Lung (tissue), 12 donors: ENCODE measurements around the gene CNTROB. TPM values are rescaled to one million over a fixed set of nuclear protein-coding genes. Genes with fewer than 3 reads are reported as not detected.
A peak's percentile ranks its signal among the peaks of the same experiment; 100 is the strongest.
"Not testable (repeated sequence)": the region's sequence is repeated elsewhere in the genome, so short reads cannot be mapped to it uniquely, and the experiment has no call there.

ENCODE experiments used
- ATAC-seq: fragments of 200-7000 bp; cut with Tn5 transposase; one replicate; pipeline ENCODE4 v1.9.1; 2020; ENCODE audit warnings: moderate number of reproducible peaks; ENCODE audit not compliant: insufficient read depth, low FRiP score
- DNase-seq, 3 donors: peaks; one replicate each; pipeline ENCODE4 v3.0.0-alpha.2; 2013 to 2017
- H3K27ac ChIP-seq, 2 donors: one replicate each; pipeline ENCODE4 v1.5.1; 2013; ENCODE audit warnings: mild to moderate bottlenecking in 2 of 2, moderate library complexity in 2 of 2, control low read depth in 1 of 2, inconsistent platforms in 1 of 2, low read depth in 1 of 2, low read length in 1 of 2
- H3K27me3 ChIP-seq, 3 donors: one replicate each; pipeline ENCODE4 v1.5.1; 2013; ENCODE audit warnings: low read length in 2 of 3; ENCODE audit not compliant: control insufficient read depth in 3 of 3, insufficient read depth in 3 of 3
- H3K36me3 ChIP-seq, 4 donors: one replicate each; pipeline ENCODE4 v1.5.1; 2013; ENCODE audit warnings: low read length in 4 of 4, mild to moderate bottlenecking in 1 of 4, moderate library complexity in 1 of 4; ENCODE audit not compliant: control insufficient read depth in 4 of 4, insufficient read depth in 4 of 4
- H3K4me1 ChIP-seq, 5 donors: one replicate each; pipeline ENCODE4 v1.5.1; 2013; ENCODE audit warnings: low read length in 5 of 5, mild to moderate bottlenecking in 2 of 5, moderate library complexity in 1 of 5; ENCODE audit not compliant: control insufficient read depth in 5 of 5, insufficient read depth in 5 of 5
- H3K4me3 ChIP-seq: one replicate; pipeline ENCODE4 v1.5.1; 2013; ENCODE audit warnings: mild to moderate bottlenecking, control low read depth, moderate library complexity
- H3K9ac ChIP-seq, 2 donors: one replicate each; pipeline ENCODE4 v1.5.1; 2013; ENCODE audit warnings: low read length in 2 of 2, control low read depth in 1 of 2; ENCODE audit not compliant: insufficient read depth in 1 of 2
- H3K9me3 ChIP-seq, 4 donors: one replicate each; pipeline ENCODE4 v1.5.1; 2013; ENCODE audit warnings: low read length in 3 of 4, mild to moderate bottlenecking in 1 of 4, moderate library complexity in 1 of 4; ENCODE audit not compliant: control insufficient read depth in 4 of 4, insufficient read depth in 3 of 4
- CTCF ChIP-seq: IDR thresholded peaks from 2 replicates; pipeline ENCODE4 v1.5.1; 2012; ENCODE audit warnings: mild to moderate bottlenecking; ENCODE audit errors: control extremely low read depth, extremely low read depth
- WGBS, 2 donors: extraction: QIAGEN DNeasy Blood & Tissue Kit; methylation state at CpG; one replicate each; pipeline ENCODE4 v1.1.7; 2013; 5-methylcytosine and 5-hydroxymethylcytosine counted together
- polyA plus RNA-seq, 2 donors: library from polyadenylated mRNA; stranded (reverse); fragments of 200-250 nt; gene quantifications; one replicate each; pipeline ENCODE4 v1.2.1, GENCODE V29; 2013
- total RNA-seq, 2 donors: library from RNA; depleted of rRNA in 1 of 2; stranded (reverse); fragments of >200 nt in 1 of 2; gene quantifications; one replicate each; pipeline ENCODE4 v1.2.1, GENCODE V29; 2014 to 2021
- donor health status: control.
- donor health status: control.
- donor health status: Bipolar disorder and iron deficiency.
- donor health status: healthy.
- donor health status: DM: yes; HTN: yes; CAD: no.

Gene CNTROB
- total and polyA plus RNA-seq, 4 donors: 42.7 to 74.1 (median 66.1) TPM

GRCh38 chr17:7951143-7951792, 19.3 kb downstream of the CNTROB start:
- Histone ChIP-seq H3K9ac (no peak overlapping the region), H3K36me3 (peaks cover 3 to 25% (median 24%) of the 10 kb centered on the region in 4 donors), H3K4me1 (peaks cover 0 to 7% (median 4%) of the 10 kb centered on the region in 5 donors), H3K27ac (peak overlapping the region in 1 of 2 donors; percentile 74), H3K27me3 (no peaks in the 10 kb centered on the region), H3K9me3 (no peaks in the 10 kb centered on the region), H3K4me3 (no peak overlapping the region)
- no peak for ATAC-seq
- WGBS, 2 donors: 68 to 76% methylated on average over 5 of the region's 5 CpGs
- TF ChIP-seq CTCF: no peak
- no peak for DNase-seq

- H3K27me3 ChIP-seq, H3K9me3 ChIP-seq, DNase-seq, H3K4me3 ChIP-seq, ATAC-seq, H3K9ac ChIP-seq: not testable (repeated sequence)
- H3K36me3 ChIP-seq: peaks cover 0 to 11% (median 9%) of the 10 kb centered on the region in 4 donors
- H3K4me1 ChIP-seq: peaks cover 0 to 11% (median 5%) of the 10 kb centered on the region in 5 donors
- peak overlapping the region in 1 of 2 donors; percentile 6 for H3K27ac ChIP-seq
- 94 to 96% methylated on average over 13 of the region's 13 CpGs for WGBS, 2 donors
Observed at GRCh38 chr17:7953266-7953665, 21.3 kb downstream of the CNTROB start.

GRCh38 chr17:7955414-7956227, 23.6 kb downstream of the CNTROB start:
- TF ChIP-seq CTCF: no peak
- Histone ChIP-seq H3K27me3 (no peaks in the 10 kb centered on the region), H3K36me3 (peaks cover 0 to under 1% (median under 1%) of the 10 kb centered on the region in 4 donors), H3K27ac (peak overlapping the region in 1 of 2 donors; percentile 81), H3K4me1 (peaks cover 0 to 11% (median 5%) of the 10 kb centered on the region in 5 donors), H3K4me3 (no peak overlapping the region), H3K9me3 (no peaks in the 10 kb centered on the region), H3K9ac (no peak overlapping the region)
- ATAC-seq (no peak), DNase-seq (no peak)
- 65 to 75% methylated on average over 13 of the region's 13 CpGs for WGBS, 2 donors

- peaks cover 0 to under 1% (median 0%) of the 10 kb centered on the region in 3 donors for H3K27me3 ChIP-seq
- H3K9me3 ChIP-seq: no peaks in the 10 kb centered on the region
- no peak overlapping the region for H3K4me3 ChIP-seq
- peaks cover 0 to 11% (median 5%) of the 10 kb centered on the region in 5 donors for H3K4me1 ChIP-seq
- no peak for TF ChIP-seq CTCF
- ATAC-seq (no peak), DNase-seq (peak; percentile 61 to 83 (median 77))
- 62 to 78% methylated on average over 11 of the region's 11 CpGs for WGBS, 2 donors
- no peak overlapping the region for H3K9ac ChIP-seq
- H3K27ac ChIP-seq: peak overlapping the region in 1 of 2 donors; percentile 81
- no peaks in the 10 kb centered on the region for H3K36me3 ChIP-seq
Observed at GRCh38 chr17:7956228-7956965, 24.4 kb downstream of the CNTROB start.
